ENCODE results near the gene EPHB6.

EPHB6 gene

GRCh38 chr7:142898377-142899170 is 43.7 kb downstream of the EPHB6 start:
- no peak for DNase-seq (ENCODE audit: low spot score)

DNA sequence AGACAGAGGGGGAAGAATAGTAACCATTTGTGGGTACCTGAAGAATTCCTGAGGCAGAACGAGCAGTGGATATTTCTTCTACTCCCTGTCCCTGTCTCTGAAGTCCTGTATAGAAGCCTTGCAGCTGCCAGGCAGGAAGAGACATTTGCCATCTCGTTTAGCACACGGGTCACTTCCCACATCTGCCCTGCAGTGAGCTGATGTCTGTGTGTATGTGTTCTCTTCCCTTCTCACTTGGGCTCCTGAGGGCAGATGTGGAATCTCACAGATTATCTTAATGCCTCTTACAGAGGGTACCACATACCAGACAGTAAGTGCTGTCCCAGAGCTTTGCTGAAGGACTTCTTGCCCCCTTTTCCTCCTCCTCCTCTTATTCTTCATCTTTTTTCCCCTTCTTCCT is 44.8 kb downstream of the EPHB6 start:
- DNase-seq (ENCODE audit: low spot score), result no peak

DNA sequence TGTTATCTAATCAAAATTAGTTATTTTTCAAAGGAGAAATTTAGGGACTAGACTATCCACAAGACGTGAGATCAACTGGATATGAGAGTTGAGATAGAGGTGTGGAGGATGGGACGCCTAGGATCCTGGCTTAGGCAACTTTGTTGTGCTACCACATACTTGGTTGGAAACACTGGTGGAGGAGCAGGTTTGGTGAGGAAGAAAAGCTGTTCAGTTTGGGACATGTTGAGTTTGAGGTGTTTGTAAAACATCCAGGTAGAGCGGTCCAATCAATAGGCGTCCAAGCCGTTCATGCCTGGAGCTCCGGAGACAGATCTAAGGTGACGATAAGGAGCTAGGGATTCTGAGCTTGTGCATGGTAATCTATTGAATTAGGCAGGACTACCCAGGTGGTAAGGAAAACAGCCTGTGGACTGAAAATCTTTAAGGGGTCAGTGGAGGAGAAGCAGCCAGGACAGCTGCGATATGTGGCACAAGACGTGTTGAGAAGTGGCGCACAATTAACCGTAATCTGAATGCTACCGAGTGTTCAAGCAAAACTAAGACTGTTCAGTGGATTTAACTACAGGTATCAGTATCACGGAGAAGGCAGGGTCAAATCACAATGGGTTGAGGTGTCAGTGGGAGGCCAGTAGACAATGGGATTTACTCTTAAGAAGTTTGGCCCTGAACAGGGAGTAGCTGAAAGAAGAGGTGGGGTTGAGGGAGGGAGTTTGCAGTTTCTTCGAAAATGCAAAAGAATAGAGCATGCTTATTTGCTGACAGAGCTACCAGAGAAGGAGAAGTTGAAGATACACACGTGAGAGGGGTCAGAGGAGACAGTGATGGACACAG is 46.8 kb downstream of the EPHB6 start:
- no peak for DNase-seq (ENCODE audit: low spot score)

DNA sequence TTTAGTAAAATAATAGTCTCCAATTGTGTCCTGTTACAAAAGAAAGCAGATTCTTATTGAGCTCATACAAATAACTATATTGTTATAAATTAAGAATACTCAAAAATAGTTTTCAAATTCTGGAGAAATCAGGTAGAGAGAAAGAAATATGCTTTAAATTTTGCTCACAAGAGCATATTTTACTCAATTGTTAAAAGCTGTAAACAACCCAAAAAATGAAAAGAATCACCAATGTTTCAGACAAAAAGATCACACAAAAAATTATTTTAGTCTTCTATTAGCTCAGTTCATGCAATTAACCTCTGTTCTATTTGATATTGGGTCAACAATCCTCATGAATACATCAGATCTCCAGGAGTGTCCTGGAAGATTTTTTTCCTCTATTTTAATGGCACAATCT is 49.3 kb downstream of the EPHB6 start:
- no peak for DNase-seq (ENCODE audit: low spot score)

- DNase-seq (ENCODE audit: low spot score), result no peak
These were observed 50.9 kb downstream of the EPHB6 start for GRCh38 chr7:142905759-142906158.

- DNase-seq (ENCODE audit: low spot score), result no peak
These were observed 51.8 kb downstream of the EPHB6 start for GRCh38 chr7:142906643-142907042.

DNA sequence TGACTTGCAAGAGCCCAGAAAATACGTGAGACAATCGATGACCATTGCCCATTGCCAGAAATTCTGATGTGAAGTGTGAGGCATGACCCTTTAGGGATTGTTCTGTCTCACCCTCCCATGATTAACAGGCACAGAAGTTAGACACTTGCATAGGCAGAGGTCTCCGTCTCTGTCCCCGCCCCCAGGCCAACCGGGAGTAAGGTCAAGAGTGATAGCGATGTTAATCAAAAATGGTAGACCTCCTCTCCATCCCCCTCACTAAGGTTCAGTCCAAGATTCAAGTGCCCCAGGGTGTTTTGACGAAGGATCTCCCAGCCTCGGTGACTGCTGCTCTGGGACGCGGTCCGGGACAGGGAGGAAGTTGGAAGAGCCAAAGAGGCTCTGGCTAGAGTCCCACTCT is 53.4 kb downstream of the EPHB6 start:
- no peak for DNase-seq (ENCODE audit: low spot score)

DNA sequence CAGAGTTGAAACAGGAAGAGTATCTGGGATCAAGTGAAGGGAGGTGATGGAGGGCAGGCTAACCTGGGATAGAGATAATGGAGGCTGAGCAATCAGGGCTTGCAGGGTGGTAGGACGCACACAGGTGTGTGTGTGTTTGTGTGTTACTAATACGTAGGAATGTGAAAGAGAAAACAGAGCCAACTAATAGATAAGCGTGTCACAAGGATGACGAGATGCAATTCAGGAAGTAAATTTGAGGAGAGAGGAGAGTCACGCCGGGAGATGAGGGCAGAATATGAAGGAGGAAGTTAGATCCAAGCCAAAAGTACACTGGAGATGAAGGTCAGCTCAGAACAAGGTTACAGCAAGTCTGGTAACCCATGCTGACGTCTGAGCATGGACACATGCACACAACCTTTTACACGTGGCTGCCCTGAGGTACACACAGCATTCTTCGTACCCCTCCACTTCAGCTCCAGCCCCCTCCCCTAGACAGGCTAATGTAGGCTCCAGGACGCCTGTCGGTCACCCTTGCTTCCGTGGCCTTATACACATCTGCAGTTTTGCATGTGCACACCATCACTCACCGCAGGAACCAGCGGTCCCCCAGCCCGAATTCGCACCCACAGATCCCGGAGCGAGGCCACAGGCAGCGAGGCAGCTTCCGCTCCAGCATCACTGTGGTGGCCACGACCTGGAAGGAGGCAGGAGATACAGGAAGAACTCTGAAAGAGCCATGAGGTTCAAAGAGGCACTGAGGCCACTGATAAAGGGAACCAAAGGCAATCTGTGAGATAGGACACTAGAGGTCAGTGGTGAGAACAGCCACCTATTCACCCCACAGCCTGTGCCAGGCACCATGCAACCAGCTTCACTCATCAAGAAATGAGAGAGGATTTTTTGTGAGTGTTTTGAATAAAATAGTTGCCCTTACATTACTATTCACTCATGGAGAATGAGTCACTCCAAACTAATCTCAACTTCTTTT is 54.3 kb downstream of the EPHB6 start:
- DNase-seq (ENCODE audit: low spot score), result peak; percentile 39

GRCh38 chr7:142910031-142910433 is 55.2 kb downstream of the EPHB6 start:
- no peak for DNase-seq (ENCODE audit: low spot score)

DNA sequence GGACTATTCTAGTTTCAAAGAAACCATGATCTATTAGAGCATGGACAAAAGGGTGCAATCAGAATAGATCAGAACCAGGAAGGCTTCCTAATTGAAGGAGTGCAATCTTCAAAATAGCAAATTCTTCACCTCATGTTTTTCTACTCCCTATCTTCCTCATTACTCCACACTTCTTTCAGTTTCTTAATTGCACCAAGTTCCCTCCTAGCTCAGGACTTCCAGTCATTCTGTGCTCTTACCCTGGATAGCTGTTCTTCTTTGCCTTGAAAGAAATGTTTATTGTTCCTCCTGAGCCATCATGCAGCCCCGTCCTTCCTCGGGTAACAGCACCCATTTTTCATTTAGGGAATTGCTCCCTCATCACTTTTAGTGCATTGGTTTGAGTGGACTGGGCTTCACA is 55.6 kb downstream of the EPHB6 start:
- no peak for DNase-seq (ENCODE audit: low spot score)

- no peak for DNase-seq (ENCODE audit: low spot score)
These were observed 58.2 kb downstream of the EPHB6 start for GRCh38 chr7:142913051-142913450.

- DNase-seq (ENCODE audit: low spot score), result no peak
These were observed 58.7 kb downstream of the EPHB6 start for GRCh38 chr7:142913566-142913965.

- no peak for DNase-seq (ENCODE audit: low spot score)
These were observed 59.2 kb downstream of the EPHB6 start for GRCh38 chr7:142914121-142914520.

DNA sequence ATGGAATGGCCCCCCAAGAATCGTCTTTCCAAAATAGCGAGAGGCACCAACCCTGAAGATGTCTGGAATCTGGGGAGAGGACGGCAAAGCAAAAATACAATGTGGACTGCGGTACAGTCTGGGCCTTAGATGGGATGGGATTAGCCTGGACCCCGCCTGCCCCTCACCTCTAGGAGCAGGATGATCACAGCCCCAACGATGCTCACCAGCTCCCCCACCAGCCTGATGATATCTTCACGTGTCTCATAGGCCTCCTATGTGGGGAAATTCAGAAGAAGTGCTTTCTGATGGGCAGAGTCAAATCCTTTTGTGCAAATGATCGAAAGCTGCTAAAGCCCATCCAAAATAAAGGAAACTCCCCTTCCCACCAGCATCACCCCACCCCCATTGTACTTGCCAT is 60.4 kb downstream of the EPHB6 start:
- DNase-seq (ENCODE audit: low spot score), result no peak

GRCh38 chr7:142916508-142916907 is 61.6 kb downstream of the EPHB6 start:
- no peak for DNase-seq (ENCODE audit: low spot score)

DNA sequence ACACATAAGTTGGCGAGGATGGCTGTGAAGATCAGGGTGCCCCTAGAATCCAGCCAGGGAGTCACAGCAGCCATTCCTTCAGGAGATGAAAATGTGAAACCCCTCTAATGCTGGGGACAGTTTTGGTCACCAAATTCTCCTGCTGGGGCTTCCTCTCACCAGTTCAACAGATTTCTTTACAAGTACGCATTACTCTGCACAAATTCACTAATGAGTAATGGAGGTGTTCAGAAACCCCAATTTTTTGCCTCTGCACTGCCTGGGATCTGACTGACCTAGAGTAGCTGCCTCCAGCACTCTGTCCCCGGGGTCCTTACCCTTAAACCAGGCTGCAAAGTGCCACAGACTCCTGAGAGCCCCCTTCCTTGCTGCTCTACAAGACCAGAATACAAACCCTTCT is 62.6 kb downstream of the EPHB6 start:
- DNase-seq (ENCODE audit: low spot score), result no peak

DNA sequence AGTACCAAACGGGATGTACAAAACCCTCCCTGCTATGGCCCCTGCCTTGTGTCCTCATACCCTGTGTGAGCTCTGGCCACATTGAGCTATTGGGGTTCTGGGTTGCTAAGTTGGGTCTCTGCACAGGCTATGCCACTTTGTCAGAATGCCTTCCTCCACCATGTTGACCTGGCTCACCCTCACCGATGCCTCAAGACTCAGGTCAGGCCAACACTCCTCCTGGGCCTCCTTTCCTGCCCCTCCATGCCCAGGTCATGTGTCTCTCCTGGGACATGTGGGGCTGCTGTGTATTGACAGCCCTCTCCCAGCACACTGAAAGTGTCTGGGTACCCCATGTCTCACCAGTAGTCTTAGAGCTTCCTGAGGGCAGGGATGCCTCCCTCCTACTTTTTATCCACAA is 64.0 kb downstream of the EPHB6 start:
- DNase-seq (ENCODE audit: low spot score), result no peak

GRCh38 chr7:142919656-142920055 is 64.8 kb downstream of the EPHB6 start:
- no peak for DNase-seq (ENCODE audit: low spot score)

Data from hematopoietic multipotent progenitor cell treated with erythropoietin and hydrocortisone succinate and interleukin-3 and kit ligand, for 15 days (in vitro differentiated cells).